GM12878 (cell line): ENCODE data around the gene UQCC2. TPM values are rescaled to one million over a fixed set of nuclear protein-coding genes. Genes with fewer than 3 reads are reported as not detected.

Source experiments
- ATAC-seq: fragments of 200-7000 bp; cut with Tn5 transposase; 3 replicates; pipeline ENCODE4 v1.9.1; 2020; ENCODE audit warnings: mild to moderate bottlenecking, moderate library complexity
- BruUV-seq: library from RNA; stranded (reverse); fragments of 400-500 nt; replicated peaks from 2 replicates; lab custom pipeline; 2021; lab: Mats Ljungman, UMichigan
- CTCF ChIA-PET: fragments of 300-600 bp; sonication (Branson Sonifier 250); formaldehyde crosslinking; extraction: SDS; loops from one replicate; lab custom pipeline; 2021; ENCODE audit warnings: inconsistent platforms; lab: Yijun Ruan, JAX
- POLR2A ChIA-PET: fragments of 350-600 bp; formaldehyde crosslinking; extraction: SDS; loops from one replicate; lab custom pipeline; 2021; ENCODE audit warnings: inconsistent platforms; lab: Charles Lee
- RAD21 ChIA-PET: fragments of 300-600 bp; sonication (Branson Sonifier 250); formaldehyde crosslinking; loops from one replicate; lab custom pipeline; 2023; ENCODE audit warnings: antibody characterized with exemption; ENCODE audit not compliant: unreplicated experiment; lab: Charles Lee
- SMC1A ChIA-PET: fragments of 300-600 bp; sonication (Branson Sonifier 250); formaldehyde crosslinking; loops from one replicate; lab custom pipeline; 2023; ENCODE audit not compliant: unreplicated experiment, uncharacterized antibody; lab: Charles Lee
- DNase-seq: peaks from one replicate; pipeline ENCODE4 v3.0.0-alpha.2; 2011; ENCODE audit warnings: low read depth, low spot score
- FAIRE-seq: peaks from 3 replicates; lab custom pipeline; 2011; peaks lifted over from hg19 to GRCh38; lab: Jason Lieb, UNC
- H2AFZ ChIP-seq: 2 replicates; pipeline ENCODE4 v1.6.0; 2011; ENCODE audit warnings: low read depth, low read length, control low read depth; ENCODE audit not compliant: control insufficient read depth
- H3K27ac ChIP-seq: 2 replicates; pipeline ENCODE4 v1.5.1; 2011; ENCODE audit warnings: control low read depth; ENCODE audit not compliant: control insufficient read depth, insufficient read depth
- H3K27me3 ChIP-seq, 2 experiments: replicated peaks in 1 of 2; 2 replicates each; pipeline versions ENCODE4 v1.6.0 to v1.6.1; 2011; ENCODE audit warnings: low read length in 1 of 2; ENCODE audit not compliant: control insufficient read depth in 2 of 2, insufficient read depth in 2 of 2
- H3K36me3 ChIP-seq, 2 experiments: 2 replicates each; pipeline ENCODE4 v1.5.1; 2011; ENCODE audit warnings: low read length in 1 of 2; ENCODE audit not compliant: control insufficient read depth in 2 of 2, insufficient read depth in 2 of 2
- H3K4me1 ChIP-seq: 2 replicates; pipeline ENCODE4 v1.6.1; 2011; ENCODE audit warnings: mild to moderate bottlenecking, low read length, moderate library complexity, mixed read lengths; ENCODE audit not compliant: control insufficient read depth, insufficient read depth
- H3K4me2 ChIP-seq: 2 replicates; pipeline ENCODE4 v1.6.0; 2011; ENCODE audit warnings: control low read depth; ENCODE audit not compliant: control insufficient read depth, insufficient read depth
- H3K4me3 ChIP-seq: fragments of 200-600 bp; sonication (generic); 2 replicates; pipeline ENCODE4 v1.5.1; 2016
- H3K79me2 ChIP-seq: 2 replicates; pipeline ENCODE4 v1.6.0; 2011; ENCODE audit warnings: low read length; ENCODE audit not compliant: control insufficient read depth, insufficient read depth
- H3K9ac ChIP-seq: 2 replicates; pipeline ENCODE4 v1.8.0; 2011; ENCODE audit warnings: low read length, control low read depth, mixed read lengths; ENCODE audit not compliant: control insufficient read depth, insufficient read depth
- H3K9me3 ChIP-seq: replicated peaks from 3 replicates; pipeline ENCODE4 v1.5.1; 2011; ENCODE audit warnings: mild to moderate bottlenecking, low read length; ENCODE audit not compliant: control insufficient read depth, insufficient read depth
- H4K20me1 ChIP-seq: 2 replicates; pipeline ENCODE4 v1.6.0; 2011; ENCODE audit not compliant: control insufficient read depth, insufficient read depth
- PBX3 ChIP-seq: IDR thresholded peaks from 2 replicates; pipeline ENCODE4 v1.6.1; 2011; ENCODE audit warnings: mild to moderate bottlenecking, low read depth, low read length, moderate library complexity; ENCODE audit not compliant: insufficient replicate concordance
- PKNOX1 ChIP-seq: fragments of 450-650 bp; IDR thresholded peaks from 2 replicates; pipeline ENCODE4 v1.6.1; 2016; ENCODE audit warnings: mild to moderate bottlenecking
- STAT1 ChIP-seq: fragments of 450-650 bp; conservative IDR thresholded peaks from 2 replicates; pipeline ENCODE4 v1.6.1; 2014; ENCODE audit warnings: antibody characterized with exemption, mild to moderate bottlenecking
- WGBS: methylation state at CpG from one replicate; pipeline ENCODE4 v1.1.6; 2016; ENCODE audit warnings: low lambda C conversion rate; ENCODE audit not compliant: insufficient replicate concordance, insufficient coverage; ENCODE audit errors: missing lambda C conversion rate; 5-methylcytosine and 5-hydroxymethylcytosine counted together
- in situ Hi-C: fragments of 300-500 bp; cut with MboI; formaldehyde crosslinking; loops from 9 replicates; pipeline ENCODE4 v1.14.3; 2018; ENCODE audit warnings: mixed read lengths
- intact Hi-C: fragments of 100-400 bp; cut with micrococcal nuclease; formaldehyde crosslinking; loops from one replicate; pipeline ENCODE4 v1.14.2; 2022; ENCODE audit not compliant: unreplicated experiment
- polyA plus RNA-seq, 11 experiments: library from polyadenylated mRNA; depleted of rRNA in 4 of 11; unstranded in 6 of 11; stranded (reverse) in 5 of 11; fragments of >200 nt; fragmentation: Nextera tagmentation in 4 of 11; fragmentation: Illumina TruSeq in 1 of 11; extraction: Ambion mirVana in 4 of 11; extraction: Trizol in 1 of 11; gene quantifications; 1 replicate in 1 of 11; 2 replicates in 10 of 11; pipeline versions ENCODE4 v1.2.1 to v1.2.3, GENCODE V29; 2011 to 2016; ENCODE audit warnings: inconsistent platforms in 2 of 11, missing spikeins in 2 of 11, low read depth in 1 of 11
- total RNA-seq, 4 experiments: library from RNA; depleted of rRNA in 3 of 4; stranded (reverse); fragments of >200 nt in 3 of 4; fragmentation: Illumina TruSeq in 1 of 4; extraction: Trizol in 1 of 4; gene quantifications; 2 replicates each; pipeline versions ENCODE4 v1.2.1 to v1.2.3, GENCODE V29; 2013 to 2021

The UQCC2 gene
- total and polyA plus RNA-seq, 10 of the 15 experiments (the other 5 are each of a cell fraction or from before 2014, with no cell fraction given) = 40.6 to 478 (median 71.2) TPM

- peaks cover 29% of the 10 kb centered on the region in 2 experiments for H3K36me3 ChIP-seq
- peak overlapping the region; percentile 46; the same call in 1 of the 2 replicates for H3K4me2 ChIP-seq
- H3K9me3 ChIP-seq = no peaks in the 10 kb centered on the region
- peak; percentile 75 for TF ChIP-seq PKNOX1
- peak; percentile 53 for TF ChIP-seq PBX3
- no peak for TF ChIP-seq STAT1
- H3K4me3 ChIP-seq = no peak overlapping the region
- intact Hi-C loops (no loop called here), in situ Hi-C loops (no loop called here)
- H3K9ac ChIP-seq = peak overlapping the region; percentile 32
- H2AFZ ChIP-seq = no peak overlapping the region
- ChIA-PET SMC1A (interaction anchor here (0.9 kb wide), 1 partner anchor 26 kb away, joined by 3 read pairs; no protein-coding TSS in a partner anchor), CTCF (interaction anchor here (1.0 to 1.7 kb wide), 5 partner anchors 9 to 111 kb away, joined by 3 to 6 read pairs (median 6); no protein-coding TSS in a partner anchor), POLR2A (interaction anchor here (1.6 kb wide), 1 partner anchor 14 kb away, joined by 6 read pairs; the partner anchor contains the start of gene UQCC2), RAD21 (no interaction called here)
- ATAC-seq (peak; percentile 12; the same call in 2 of the 3 replicates), FAIRE-seq (no peak), DNase-seq (no peak)
- H3K79me2 ChIP-seq = no peaks in the 10 kb centered on the region
- BruUV-seq = no TSS peak
- 1% methylated on average over 15 of the region's 15 CpGs for WGBS
- H4K20me1 ChIP-seq = no peaks in the 10 kb centered on the region
- peaks cover 35% of the 10 kb centered on the region for H3K4me1 ChIP-seq
- no peaks in the 10 kb centered on the region for H3K27me3 ChIP-seq
- H3K27ac ChIP-seq = peak overlapping the region; percentile 76
These were observed 14.7 kb downstream of the UQCC2 start for GRCh38 chr6:33696548-33697518.
